Subcutaneous adipose tissue (tissue), 4 donors: ENCODE data around the gene FREY1. TPM values are rescaled to one million over a fixed set of nuclear protein-coding genes. Genes with fewer than 3 reads are reported as not detected.

Experiments used
- total RNA-seq, 4 donors: library from RNA; depleted of rRNA; stranded (reverse); fragments of >200 nt; gene quantifications; one replicate each; pipeline ENCODE4 v1.1.0, GENCODE V29; 2016
- TF ChIP-seq, protein P1 (sequence below): fragments of 450-650 bp; IDR thresholded peaks from one replicate; pipeline ENCODE4 v1.5.1; 2016; ENCODE audit warnings: low read depth, mild to moderate bottlenecking, control low read depth, antibody characterized with exemption, moderate library complexity

Gene FREY1
- total RNA-seq, 4 donors from 2014 or later: 3.0 TPM; not detected in 3

DNA sequence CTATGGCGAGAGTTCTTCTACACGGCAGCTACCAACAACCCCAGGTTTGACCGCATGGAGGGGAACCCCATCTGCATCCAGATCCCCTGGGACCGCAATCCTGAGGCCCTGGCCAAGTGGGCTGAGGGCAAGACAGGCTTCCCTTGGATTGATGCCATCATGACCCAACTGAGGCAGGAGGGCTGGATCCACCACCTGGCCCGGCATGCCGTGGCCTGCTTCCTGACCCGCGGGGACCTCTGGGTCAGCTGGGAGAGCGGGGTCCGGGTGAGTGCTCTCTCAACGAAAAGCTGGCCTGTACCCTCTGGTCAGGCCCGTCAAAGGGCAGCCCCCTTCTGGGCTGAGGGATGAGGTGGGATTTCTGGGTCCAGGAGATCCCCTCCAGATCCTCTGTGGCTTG is 37.5 kb downstream of the FREY1 start:
- TF ChIP-seq, protein P1, sequence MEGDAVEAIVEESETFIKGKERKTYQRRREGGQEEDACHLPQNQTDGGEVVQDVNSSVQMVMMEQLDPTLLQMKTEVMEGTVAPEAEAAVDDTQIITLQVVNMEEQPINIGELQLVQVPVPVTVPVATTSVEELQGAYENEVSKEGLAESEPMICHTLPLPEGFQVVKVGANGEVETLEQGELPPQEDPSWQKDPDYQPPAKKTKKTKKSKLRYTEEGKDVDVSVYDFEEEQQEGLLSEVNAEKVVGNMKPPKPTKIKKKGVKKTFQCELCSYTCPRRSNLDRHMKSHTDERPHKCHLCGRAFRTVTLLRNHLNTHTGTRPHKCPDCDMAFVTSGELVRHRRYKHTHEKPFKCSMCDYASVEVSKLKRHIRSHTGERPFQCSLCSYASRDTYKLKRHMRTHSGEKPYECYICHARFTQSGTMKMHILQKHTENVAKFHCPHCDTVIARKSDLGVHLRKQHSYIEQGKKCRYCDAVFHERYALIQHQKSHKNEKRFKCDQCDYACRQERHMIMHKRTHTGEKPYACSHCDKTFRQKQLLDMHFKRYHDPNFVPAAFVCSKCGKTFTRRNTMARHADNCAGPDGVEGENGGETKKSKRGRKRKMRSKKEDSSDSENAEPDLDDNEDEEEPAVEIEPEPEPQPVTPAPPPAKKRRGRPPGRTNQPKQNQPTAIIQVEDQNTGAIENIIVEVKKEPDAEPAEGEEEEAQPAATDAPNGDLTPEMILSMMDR: no peak

DNA sequence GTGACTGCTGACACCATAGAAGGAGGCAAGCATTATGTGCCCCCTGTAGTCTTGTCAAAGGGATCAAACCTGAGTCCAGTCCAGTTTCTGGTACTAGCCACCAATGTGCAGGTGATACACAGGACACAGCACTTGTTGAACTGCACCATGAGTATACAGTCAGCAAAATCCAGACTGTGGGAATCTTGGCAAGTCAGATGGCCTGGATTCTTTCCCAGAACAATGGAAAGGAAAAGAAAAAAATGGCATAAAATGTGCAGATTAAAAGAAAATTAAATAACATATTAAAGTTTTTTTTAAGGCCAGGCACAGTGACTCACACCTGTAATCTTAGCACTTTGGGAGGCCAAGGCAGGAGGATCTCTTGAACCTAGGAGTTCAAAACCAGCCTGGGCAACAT is 43.0 kb downstream of the FREY1 start:
- TF ChIP-seq, protein P1: no peak

GRCh38 chr11:45860764-45861510 is 46.1 kb downstream of the FREY1 start:
- TF ChIP-seq, protein P1: no peak

DNA sequence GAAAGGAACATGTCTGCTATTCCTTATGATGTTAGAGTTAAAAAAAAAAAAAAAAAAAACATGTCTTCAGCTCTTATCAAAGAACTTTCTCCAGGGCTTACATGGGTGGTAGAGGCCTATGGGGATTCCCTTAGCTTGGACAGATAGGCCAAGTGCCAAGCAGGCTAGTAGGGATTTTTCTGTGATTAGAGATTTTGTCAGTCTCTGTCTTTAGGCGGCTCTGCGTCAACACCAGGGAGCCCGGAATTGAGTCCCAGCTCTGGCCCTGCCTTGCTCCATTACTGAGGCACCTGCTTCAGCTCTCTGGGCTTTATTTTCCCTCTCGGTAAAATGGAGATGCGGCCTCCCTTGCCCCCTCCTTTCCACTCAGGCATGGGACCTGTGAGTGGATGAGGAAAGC is 46.7 kb downstream of the FREY1 start:
- TF ChIP-seq, protein P1: no peak

GRCh38 chr11:45859661-45860140 is 47.4 kb downstream of the FREY1 start:
- TF ChIP-seq, protein P1: no peak

DNA sequence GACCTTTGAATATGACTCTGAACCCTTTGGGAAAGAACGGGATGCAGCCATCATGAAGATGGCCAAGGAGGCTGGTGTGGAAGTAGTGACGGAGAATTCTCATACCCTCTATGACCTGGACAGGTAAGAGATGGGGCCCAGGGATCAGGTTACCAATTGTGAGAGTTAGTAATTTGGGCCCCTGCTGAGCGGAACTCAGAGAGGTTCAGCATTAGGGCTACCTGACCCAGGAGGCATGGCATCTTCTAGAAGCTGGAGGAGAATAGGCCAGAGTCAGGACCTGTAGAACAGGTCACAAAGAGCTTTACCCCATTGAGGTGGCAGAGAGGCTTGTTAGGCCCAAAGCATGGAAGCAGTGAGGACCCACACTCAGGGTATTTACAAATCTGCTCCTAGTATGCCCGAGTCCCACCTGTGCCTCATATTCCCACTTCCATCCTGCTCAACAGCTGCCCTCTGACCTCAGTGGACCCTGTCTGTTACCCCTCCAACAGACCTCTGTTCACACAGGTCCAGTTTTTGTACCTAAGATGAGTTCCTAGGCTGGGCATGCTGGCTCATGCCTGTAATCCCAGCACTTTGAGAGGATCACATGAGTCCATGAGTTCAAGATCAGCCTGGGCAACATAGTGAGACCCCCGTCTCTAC is 48.2 kb downstream of the FREY1 start:
- TF ChIP-seq, protein P1: no peak

DNA sequence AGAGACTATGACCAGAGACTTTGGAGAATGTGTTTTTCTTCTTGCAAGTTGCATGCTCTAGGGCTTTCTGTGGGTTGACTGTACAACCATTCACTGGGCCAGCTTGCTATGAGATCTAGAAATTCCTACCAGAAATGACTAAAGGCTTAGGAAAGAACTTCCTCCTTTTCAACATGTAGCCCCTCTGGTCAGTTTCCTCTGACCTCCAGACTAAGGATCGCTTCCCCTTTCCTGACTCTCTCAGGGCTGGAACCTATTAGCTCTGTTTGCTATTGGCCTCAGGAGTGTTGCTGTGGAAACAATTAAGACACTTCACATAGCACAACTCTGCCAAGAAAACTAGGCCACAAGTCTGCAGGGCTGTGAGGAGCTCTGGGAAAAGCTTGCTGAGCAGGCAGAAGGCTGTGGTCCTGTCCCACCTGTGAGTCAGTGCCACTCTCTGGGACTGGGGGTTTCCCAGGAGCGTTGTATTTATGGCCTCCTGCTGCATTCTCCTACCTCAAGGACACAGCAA is 49.1 kb downstream of the FREY1 start:
- TF ChIP-seq, protein P1: no peak
